IMR-90 (cell line): ENCODE results near the gene HDAC5. TPM values are rescaled to one million over a fixed set of nuclear protein-coding genes. Genes with fewer than 3 reads are reported as not detected.
"Not testable (repeated sequence)": the region's sequence is repeated elsewhere in the genome, so short reads cannot be mapped to it uniquely, and the experiment has no call there.

Experiments
- ATAC-seq: fragments of 200-7000 bp; cut with Tn5 transposase; 2 replicates; pipeline ENCODE4 v1.9.1; 2020; ENCODE audit warnings: low read depth, mild to moderate bottlenecking, moderate library complexity
- BruUV-seq: library from RNA; stranded (reverse); fragments of 400-500 nt; replicated peaks from 2 replicates; lab custom pipeline; 2021; lab: Mats Ljungman, UMichigan
- CTCF ChIA-PET: fragments of 300-600 bp; formaldehyde crosslinking; extraction: SDS; loops from one replicate; lab custom pipeline; 2021; ENCODE audit warnings: antibody characterized with exemption; lab: Yijun Ruan, JAX
- POLR2A ChIA-PET: fragments of 300-600 bp; sonication (Branson Sonifier 250); formaldehyde crosslinking; loops from one replicate; lab custom pipeline; 2022; ENCODE audit warnings: antibody characterized with exemption; ENCODE audit not compliant: unreplicated experiment; lab: Charles Lee
- DNase-seq: peaks from one replicate; pipeline ENCODE4 v3.0.0; 2013
- H2AFZ ChIP-seq: replicated peaks from 2 replicates; pipeline ENCODE3; 2013; ENCODE audit warnings: low read length, mild to moderate bottlenecking; ENCODE audit not compliant: poor library complexity
- H2AK5ac ChIP-seq: 2 replicates; pipeline ENCODE4 v1.6.1; 2013; ENCODE audit warnings: low read depth, low read length, inconsistent platforms
- H2AK9ac ChIP-seq: replicated peaks from 2 replicates; pipeline ENCODE3; 2013; ENCODE audit warnings: mild to moderate bottlenecking, low read depth, low read length, moderate library complexity; ENCODE audit not compliant: poor library complexity
- H2BK120ac ChIP-seq: 2 replicates; pipeline ENCODE4 v1.6.1; 2013; ENCODE audit warnings: low read depth, low read length, inconsistent platforms
- H2BK15ac ChIP-seq: 3 replicates; pipeline ENCODE4 v1.6.1; 2013; ENCODE audit warnings: low read depth, low read length, inconsistent platforms
- H2BK20ac ChIP-seq: 2 replicates; pipeline ENCODE4 v1.6.1; 2013; ENCODE audit warnings: low read depth, mild to moderate bottlenecking, inconsistent platforms, low read length, moderate library complexity
- H2BK5ac ChIP-seq: 2 replicates; pipeline ENCODE4 v1.6.1; 2013; ENCODE audit warnings: mild to moderate bottlenecking, low read depth, low read length, inconsistent platforms; ENCODE audit not compliant: poor library complexity, severe bottlenecking
- H3K14ac ChIP-seq: replicated peaks from 2 replicates; pipeline ENCODE4 v1.6.1; 2013; ENCODE audit warnings: low read depth, low read length, inconsistent platforms
- H3K18ac ChIP-seq: 2 replicates; pipeline ENCODE4 v1.6.1; 2013; ENCODE audit warnings: low read depth, low read length, control low read depth
- H3K23ac ChIP-seq: 2 replicates; pipeline ENCODE4 v1.6.1; 2013; ENCODE audit warnings: low read depth, low read length, inconsistent platforms
- H3K27ac ChIP-seq: 2 replicates; pipeline ENCODE4 v1.5.1; 2013; ENCODE audit warnings: mild to moderate bottlenecking, control low read depth, low read length; ENCODE audit not compliant: insufficient read depth
- H3K27me3 ChIP-seq: 2 replicates; pipeline ENCODE4 v1.6.1; 2013; ENCODE audit warnings: low read length; ENCODE audit not compliant: control insufficient read depth, insufficient read depth
- H3K36me3 ChIP-seq: 2 replicates; pipeline ENCODE4 v1.6.1; 2013; ENCODE audit warnings: low read length, mixed read lengths; ENCODE audit not compliant: control insufficient read depth, insufficient read depth
- H3K4ac ChIP-seq: 2 replicates; pipeline ENCODE4 v1.6.1; 2013; ENCODE audit warnings: low read depth, low read length, inconsistent platforms
- H3K4me1 ChIP-seq: 2 replicates; pipeline ENCODE4 v1.6.1; 2013; ENCODE audit warnings: low read length, mixed read lengths; ENCODE audit not compliant: control insufficient read depth, insufficient read depth
- H3K4me2 ChIP-seq: 2 replicates; pipeline ENCODE4 v1.6.1; 2013; ENCODE audit warnings: low read depth, mild to moderate bottlenecking, control low read depth, low read length, moderate library complexity
- H3K4me3 ChIP-seq: 2 replicates; pipeline ENCODE4 v1.5.1; 2013; ENCODE audit warnings: low read depth, mild to moderate bottlenecking, control low read depth, low read length, moderate library complexity; ENCODE audit not compliant: insufficient read depth
- H3K56ac ChIP-seq: 2 replicates; pipeline ENCODE4 v1.6.1; 2013; ENCODE audit warnings: low read length, inconsistent platforms; ENCODE audit not compliant: insufficient read depth; ENCODE audit errors: extremely low read depth
- H3K79me1 ChIP-seq, 2 experiments: 2 replicates each; pipeline ENCODE4 v1.6.1; 2013; ENCODE audit warnings: low read length in 2 of 2, inconsistent platforms in 1 of 2, low read depth in 1 of 2
- H3K9ac ChIP-seq: 2 replicates; pipeline ENCODE4 v1.6.1; 2013; ENCODE audit warnings: low read depth, low read length, control low read depth
- H3K9me1 ChIP-seq: 2 replicates; pipeline ENCODE4 v1.6.1; 2013; ENCODE audit warnings: low read length, inconsistent platforms; ENCODE audit not compliant: insufficient read depth
- H3K9me3 ChIP-seq: 2 replicates; pipeline ENCODE4 v1.6.1; 2013; ENCODE audit warnings: low read length; ENCODE audit not compliant: control insufficient read depth, insufficient read depth
- H4K20me1 ChIP-seq: 2 replicates; pipeline ENCODE4 v1.6.1; 2013; ENCODE audit warnings: low read length, inconsistent platforms; ENCODE audit not compliant: insufficient read depth
- H4K5ac ChIP-seq: 2 replicates; pipeline ENCODE4 v1.6.1; 2013; ENCODE audit warnings: mild to moderate bottlenecking, low read depth, low read length, control low read depth
- H4K8ac ChIP-seq, 2 experiments: 2 replicates each; pipeline ENCODE4 v1.6.1; 2013; ENCODE audit warnings: low read depth in 2 of 2, low read length in 2 of 2, control low read depth in 1 of 2, inconsistent platforms in 1 of 2
- H4K91ac ChIP-seq: 2 replicates; pipeline ENCODE4 v1.6.1; 2013; ENCODE audit warnings: low read depth, low read length, inconsistent platforms; ENCODE audit not compliant: insufficient read depth
- CEBPB ChIP-seq: IDR thresholded peaks from 2 replicates; pipeline ENCODE4 v1.6.1; 2012; ENCODE audit warnings: low read depth, low read length, improper control_type of control experiment
- CHD1 ChIP-seq: IDR thresholded peaks from 2 replicates; pipeline ENCODE4 v1.6.1; 2012; ENCODE audit warnings: low read depth, low read length, improper control_type of control experiment
- FOS ChIP-seq: fragments of 150-350 bp; IDR thresholded peaks from 2 replicates; pipeline ENCODE4 v1.6.1; 2016; ENCODE audit warnings: low read depth, low read length
- MAFK ChIP-seq: IDR thresholded peaks from 2 replicates; pipeline ENCODE4 v1.6.1; 2012; ENCODE audit warnings: low read depth, low read length, improper control_type of control experiment
- MAZ ChIP-seq: IDR thresholded peaks from 2 replicates; pipeline ENCODE4 v1.6.1; 2012; ENCODE audit warnings: low read depth, mild to moderate bottlenecking, low read length, improper control_type of control experiment, moderate library complexity, borderline replicate concordance
- MXI1 ChIP-seq: IDR thresholded peaks from 2 replicates; pipeline ENCODE4 v1.6.1; 2012; ENCODE audit warnings: low read depth, mild to moderate bottlenecking, low read length, moderate library complexity, borderline replicate concordance
- NFE2L2 ChIP-seq: fragments of 150-350 bp; IDR thresholded peaks from 2 replicates; pipeline ENCODE4 v1.6.1; 2016; ENCODE audit warnings: low read depth, mild to moderate bottlenecking, low read length
- RAD21 ChIP-seq: IDR thresholded peaks from 2 replicates; pipeline ENCODE4 v1.6.1; 2012; ENCODE audit warnings: low read length, improper control_type of control experiment
- WGBS, 2 experiments: methylation state at CpG; one replicate each; pipeline versions ENCODE4 v1.1.5 to v1.1.7; 2013; ENCODE audit warnings: missing lambda C conversion rate in 2 of 2; ENCODE audit not compliant: insufficient read length in 1 of 2; ENCODE audit errors: extremely low coverage in 2 of 2; 5-methylcytosine and 5-hydroxymethylcytosine counted together
- dilution Hi-C: fragments of 300-500 bp; cut with HindIII; formaldehyde crosslinking; loops from one replicate; pipeline ENCODE4 v1.14.3; 2018; ENCODE audit warnings: low sequenced_read_pairs; ENCODE audit not compliant: unreplicated experiment
- in situ Hi-C: fragments of 300-500 bp; cut with MboI; formaldehyde crosslinking; loops from 3 replicates; pipeline ENCODE4 v1.14.3; 2019; ENCODE audit warnings: low sequenced_read_pairs, inconsistent platforms, mixed read lengths
- intact Hi-C: fragments of 100-400 bp; cut with micrococcal nuclease; formaldehyde crosslinking; loops from 2 replicates; pipeline ENCODE4 v1.10.0; 2022
- polyA plus RNA-seq, 3 experiments: library from polyadenylated mRNA; depleted of rRNA; stranded (reverse); fragments of >200 nt; gene quantifications; 2 replicates each; pipeline ENCODE4 v1.2.3, GENCODE V29; 2012; ENCODE audit warnings: low replicate concordance in 1 of 3
- total RNA-seq: library from RNA; depleted of rRNA; stranded (reverse); fragments of >200 nt; gene quantifications from 2 replicates; pipeline ENCODE4 v1.2.3, GENCODE V29; 2012

The HDAC5 gene
- total and polyA plus RNA-seq, 2 of the 4 experiments (the other 2 are of a cell fraction) = 47.0 to 61.3 TPM

DNA sequence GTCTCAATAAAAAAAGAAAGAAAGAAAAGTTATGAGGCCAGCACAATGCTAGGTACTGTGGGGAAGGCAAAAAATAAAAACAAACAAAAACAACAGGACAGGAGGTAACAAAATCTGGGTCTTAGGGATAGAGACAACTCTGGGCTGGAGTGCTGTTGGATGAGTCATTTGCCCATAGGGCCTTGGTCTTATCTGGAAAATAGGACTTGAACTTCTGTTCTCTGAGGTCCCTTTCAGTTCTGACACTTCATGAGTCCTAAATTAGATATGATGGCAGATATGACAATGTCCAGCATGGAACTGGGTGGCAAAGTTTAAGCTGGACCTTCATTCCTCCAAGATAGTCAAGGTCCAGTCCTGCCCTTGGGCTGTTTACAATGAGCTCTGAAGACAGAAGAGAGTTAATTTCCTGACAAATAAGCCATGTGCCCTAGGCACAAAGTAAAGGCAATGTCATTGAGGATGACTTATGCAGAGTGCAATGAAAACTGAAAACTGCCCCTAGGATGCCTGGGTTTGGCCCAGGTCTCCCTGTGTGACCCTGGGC is 8.9 kb upstream of the HDAC5 start:
- Histone ChIP-seq H2BK20ac (no peak overlapping the region), H3K4me2 (no peak overlapping the region), H3K4me3 (no peak overlapping the region), H3K9me3 (no peaks in the 10 kb centered on the region), H4K91ac (no peak overlapping the region), H3K56ac (no peak overlapping the region), H2AK9ac (no peak overlapping the region), H3K23ac (0 out of 2 replicates have a peak overlapping the region, but pooled peaks have one; percentile 1), H2AK5ac (no peak overlapping the region), H4K5ac (no peak overlapping the region), H3K4me1 (peaks cover 1% of the 10 kb centered on the region; the same call in 1 of the 2 replicates), H2BK120ac (no peak overlapping the region), H3K4ac (0 out of 2 replicates have a peak overlapping the region, but pooled peaks have one; percentile 9), H3K14ac (no peak overlapping the region), H2BK15ac (no peak overlapping the region), H4K8ac (no peak overlapping the region), H3K9ac (no peak overlapping the region), H2AFZ (peak overlapping the region; percentile 53), H3K9me1 (peaks cover 11% of the 10 kb centered on the region), H3K18ac (no peak overlapping the region), H3K27me3 (no peaks in the 10 kb centered on the region), H3K36me3 (no peaks in the 10 kb centered on the region), H2BK5ac (no peak overlapping the region), H3K79me1 (no peaks in the 10 kb centered on the region; a peak in 1 of 4 replicates), H4K20me1 (no peaks in the 10 kb centered on the region), H3K27ac (no peak overlapping the region)
- in situ Hi-C loops = no loop called here
- no peak for TF ChIP-seq NFE2L2
- no peak for TF ChIP-seq CHD1
- TF ChIP-seq RAD21 = no peak
- TF ChIP-seq MAFK = no peak
- TF ChIP-seq MAZ = no peak
- no peak for TF ChIP-seq MXI1
- no peak for TF ChIP-seq CEBPB
- TF ChIP-seq FOS = no peak
- DNase-seq (no peak), ATAC-seq (peak; percentile 57)
- ChIA-PET POLR2A (no interaction called here), CTCF (no interaction called here)
- BruUV-seq = no TSS peak
- dilution Hi-C loops = no loop called here
- intact Hi-C loops = no loop called here

DNA sequence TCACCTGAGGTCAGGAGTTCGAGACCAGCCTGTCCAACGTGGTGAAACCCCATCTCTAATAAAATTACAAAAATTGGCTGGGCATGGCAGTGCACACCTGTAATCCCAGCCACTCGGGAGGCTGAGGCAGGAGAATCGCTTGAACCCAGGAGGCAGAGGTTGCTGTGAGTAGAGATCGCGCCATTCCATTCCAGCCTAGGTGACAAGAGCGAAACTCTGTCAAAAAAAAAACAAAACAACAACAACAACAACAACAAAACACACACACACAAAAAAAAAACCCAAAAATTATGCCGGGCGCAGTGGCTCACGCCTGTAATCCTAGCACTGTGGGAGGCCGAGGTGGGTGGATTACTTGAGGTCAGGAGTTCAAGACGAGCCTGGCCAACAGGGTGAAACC is 7.9 kb upstream of the HDAC5 start:
- CTCF ChIA-PET, intact Hi-C loops, H3K4me3 ChIP-seq, H3K4ac ChIP-seq, H3K4me1 ChIP-seq, H4K8ac ChIP-seq, H2AK5ac ChIP-seq, H3K36me3 ChIP-seq, H2AFZ ChIP-seq, H3K56ac ChIP-seq, H3K9me3 ChIP-seq, H3K27me3 ChIP-seq, POLR2A ChIA-PET, H2BK15ac ChIP-seq, H3K18ac ChIP-seq, H2BK20ac ChIP-seq, ATAC-seq, H3K27ac ChIP-seq, H3K4me2 ChIP-seq, DNase-seq, dilution Hi-C loops, BruUV-seq, H3K9ac ChIP-seq, H3K23ac ChIP-seq, H3K14ac ChIP-seq, H3K79me1 ChIP-seq, H4K5ac ChIP-seq, H4K91ac ChIP-seq, H2AK9ac ChIP-seq, in situ Hi-C loops, H4K20me1 ChIP-seq, H3K9me1 ChIP-seq, H2BK120ac ChIP-seq, H2BK5ac ChIP-seq: not testable (repeated sequence)
- no CpG with 5 or more reads among the region's 12 CpGs for WGBS, 2 experiments
